ENCODE results near the gene GBP7.
"Not testable (repeated sequence)": the region's sequence is repeated elsewhere in the genome, so short reads cannot be mapped to it uniquely, and the experiment has no call there.

GBP7 gene

DNA sequence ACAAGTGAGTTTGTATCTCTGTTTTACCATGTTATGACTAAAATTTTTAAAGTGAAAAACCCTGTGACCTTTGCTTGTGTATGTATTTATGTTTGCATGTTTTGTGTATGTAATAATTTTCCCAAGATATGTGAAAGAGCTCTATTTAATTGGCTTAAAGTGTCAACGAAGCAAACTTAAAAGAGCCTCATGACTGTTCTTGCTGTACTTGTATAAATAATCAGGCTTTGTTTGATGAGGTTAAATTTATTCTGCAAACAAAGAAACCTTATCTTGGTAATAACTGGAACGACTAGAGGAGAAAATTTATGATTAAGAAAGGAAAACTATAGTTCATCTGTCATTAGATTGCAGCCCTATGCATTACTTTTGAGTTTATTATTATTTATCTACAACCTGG is 6.6 kb downstream of the GBP7 start:
- no peak for DNase-seq

DNA sequence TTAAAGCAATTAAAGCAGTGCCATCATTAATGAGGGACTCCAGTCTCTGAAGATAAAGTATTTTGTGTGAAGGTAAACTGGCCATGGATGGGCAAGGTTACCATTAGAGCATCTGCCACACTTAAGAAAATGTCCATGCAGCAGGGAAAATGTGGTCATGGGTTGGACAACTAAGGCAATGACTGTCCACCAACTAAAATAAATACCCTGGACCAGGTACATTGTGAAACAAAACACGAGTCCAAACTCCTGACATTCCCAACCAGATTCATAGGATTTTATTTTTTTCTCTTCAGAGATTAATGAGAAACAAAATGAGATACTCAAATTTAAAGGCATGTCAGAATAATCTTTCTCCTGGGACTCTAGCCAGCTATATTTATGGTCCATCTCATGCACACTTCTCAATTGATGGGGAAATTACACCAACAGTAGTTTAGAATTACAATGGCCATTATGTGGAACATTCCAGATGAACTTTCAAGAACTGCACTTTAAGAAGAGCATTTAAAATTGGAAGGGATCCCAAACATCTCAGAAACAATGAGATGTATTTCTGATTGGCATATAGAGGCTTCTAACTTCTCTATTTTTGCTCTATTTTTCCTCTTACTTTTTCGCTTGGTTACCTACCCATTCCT is 8.1 kb downstream of the GBP7 start:
- DNase-seq, result no peak

- DNase-seq, result no peak
Measured at GRCh38 chr1:89166705-89167104, 9.1 kb downstream of the GBP7 start.

GRCh38 chr1:89165811-89166210 is 10.0 kb downstream of the GBP7 start:
- no peak for DNase-seq

- DNase-seq, result no peak
Measured at GRCh38 chr1:89151047-89151446, 24.8 kb downstream of the GBP7 start.

GRCh38 chr1:89149976-89150375 is 25.8 kb downstream of the GBP7 start:
- DNase-seq, result no peak

DNA sequence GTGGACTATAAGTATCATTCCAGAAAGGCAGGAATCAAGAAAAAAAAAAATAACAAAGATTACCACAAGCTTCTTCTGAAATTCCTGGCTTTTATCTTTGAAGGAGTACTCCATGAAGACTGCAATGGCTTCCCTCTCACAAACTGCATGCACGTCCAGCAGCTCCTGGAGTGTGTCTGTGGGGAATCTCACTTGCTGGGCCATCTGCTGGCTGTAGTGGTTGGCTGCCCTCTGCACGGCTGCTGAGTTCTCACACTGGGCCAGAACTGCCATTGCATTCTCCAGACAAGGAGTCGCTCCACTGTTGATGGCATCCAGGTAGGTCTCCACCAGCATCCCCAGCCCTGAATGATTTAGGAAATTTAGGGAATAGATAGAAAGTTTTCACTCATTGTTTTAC is 26.6 kb downstream of the GBP7 start:
- DNase-seq, result no peak

- DNase-seq, result no peak
Measured at GRCh38 chr1:89147678-89148658, 27.8 kb downstream of the GBP7 start.

GRCh38 chr1:89146721-89147120 is 29.1 kb downstream of the GBP7 start:
- DNase-seq, result no peak

- no peak for DNase-seq
Measured at GRCh38 chr1:89143484-89143883, 32.3 kb downstream of the GBP7 start.

DNA sequence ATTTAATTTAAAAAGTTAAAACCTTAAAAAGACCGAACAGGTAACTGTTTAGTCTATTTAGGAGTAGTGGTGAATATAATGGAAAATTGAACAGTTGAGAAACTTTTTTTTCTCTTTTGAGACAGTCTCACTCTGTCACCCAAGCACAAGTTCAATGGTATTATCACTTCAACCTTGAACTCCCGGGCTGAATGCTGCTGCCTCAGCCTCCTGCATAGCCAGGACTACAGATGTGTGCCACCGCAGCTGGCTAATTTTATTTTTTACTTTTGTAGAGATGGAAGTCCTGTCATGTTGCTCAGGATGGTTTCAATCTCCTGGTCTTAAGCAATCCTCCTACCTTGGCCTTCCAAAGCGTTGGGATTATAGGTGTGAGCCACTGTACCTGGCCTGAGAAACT is 33.6 kb downstream of the GBP7 start:
- no peak for DNase-seq

- DNase-seq, result no peak
Measured at GRCh38 chr1:89133747-89134146, 42.1 kb downstream of the GBP7 start.

GRCh38 chr1:89130716-89131115 is 45.1 kb downstream of the GBP7 start:
- no peak for DNase-seq

- no peak for DNase-seq
Measured at GRCh38 chr1:89129911-89130310, 45.9 kb downstream of the GBP7 start.

DNA sequence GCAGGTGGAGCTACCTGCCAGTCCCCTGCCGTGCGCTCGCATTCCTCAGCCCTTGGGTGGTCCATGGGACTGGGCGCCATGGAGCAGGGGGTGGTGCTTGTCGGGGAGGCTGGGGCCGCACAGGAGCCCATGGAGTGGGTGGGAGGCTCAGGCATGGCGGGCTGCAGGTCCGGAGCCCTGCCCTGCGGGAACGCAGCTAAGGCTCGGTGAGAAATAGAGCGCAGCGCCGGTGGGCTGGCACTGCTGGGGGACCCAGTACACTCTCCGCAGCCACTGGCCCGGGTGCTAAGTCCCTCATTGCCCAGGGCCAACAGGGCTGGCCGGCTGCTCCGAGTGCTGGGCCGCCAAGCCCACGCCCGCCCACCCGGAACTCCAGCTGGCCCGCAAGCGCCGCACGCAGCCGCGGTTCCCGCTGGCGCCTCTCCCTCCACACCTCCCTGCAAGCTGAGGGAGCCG is 47.8 kb downstream of the GBP7 start:
- not testable (repeated sequence) for DNase-seq

DNA sequence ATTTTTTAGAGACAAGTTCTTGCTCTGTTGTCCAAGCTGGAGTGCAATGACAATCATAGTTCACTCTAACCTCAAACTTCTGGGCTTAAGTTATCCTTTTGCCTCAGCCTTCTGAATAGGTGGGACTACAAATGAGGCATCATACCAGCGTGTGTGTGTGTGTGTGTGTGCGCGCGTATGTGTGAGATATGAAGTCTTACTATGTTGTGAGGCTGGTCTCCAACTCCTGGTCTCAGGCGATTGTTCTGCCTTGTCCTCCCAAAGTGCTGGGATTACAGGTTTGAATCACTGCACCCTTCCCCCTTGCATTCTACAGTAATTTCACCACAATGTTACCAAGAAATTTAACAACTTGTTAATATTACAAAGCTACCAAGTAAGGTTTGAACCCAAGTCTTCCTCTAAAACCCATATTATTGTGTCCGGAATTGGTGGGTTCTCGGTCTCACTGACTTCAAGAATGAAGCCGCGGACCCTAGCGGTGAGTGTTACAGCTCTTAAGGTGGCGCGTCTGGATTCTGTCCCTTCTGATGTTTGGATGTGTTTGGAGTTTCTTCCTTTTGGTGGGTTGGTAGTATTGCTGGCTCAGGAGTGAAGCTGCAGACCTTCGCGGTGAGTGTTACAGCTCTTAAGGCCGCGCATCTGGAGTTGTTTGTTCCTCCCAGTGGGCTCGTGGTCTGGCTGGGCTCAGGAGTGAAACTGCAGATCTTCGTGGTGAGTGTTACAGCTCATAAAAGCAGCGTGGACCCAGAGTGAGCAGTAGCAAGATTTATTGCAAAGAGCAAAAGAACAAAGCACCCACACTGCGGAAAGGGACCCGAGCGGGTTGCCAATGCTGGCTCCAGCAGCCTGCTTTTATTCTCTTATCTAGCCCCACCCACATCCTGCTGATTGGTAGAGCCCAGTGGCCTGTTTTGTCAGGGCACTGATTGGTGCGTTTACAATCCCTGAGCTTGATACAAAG is 48.9 kb downstream of the GBP7 start:
- DNase-seq, result peak; percentile 86

- no peak for DNase-seq
Measured at GRCh38 chr1:89125913-89126580, 49.8 kb downstream of the GBP7 start, which contains the start of gene GBP2. GBP2 (minus strand) TSS chr1:89126114; CDS start chr1:89121966, 4,148 bp downstream.

- no peak for DNase-seq
Measured at GRCh38 chr1:89125240-89125912, 50.4 kb downstream of the GBP7 start.

DNA sequence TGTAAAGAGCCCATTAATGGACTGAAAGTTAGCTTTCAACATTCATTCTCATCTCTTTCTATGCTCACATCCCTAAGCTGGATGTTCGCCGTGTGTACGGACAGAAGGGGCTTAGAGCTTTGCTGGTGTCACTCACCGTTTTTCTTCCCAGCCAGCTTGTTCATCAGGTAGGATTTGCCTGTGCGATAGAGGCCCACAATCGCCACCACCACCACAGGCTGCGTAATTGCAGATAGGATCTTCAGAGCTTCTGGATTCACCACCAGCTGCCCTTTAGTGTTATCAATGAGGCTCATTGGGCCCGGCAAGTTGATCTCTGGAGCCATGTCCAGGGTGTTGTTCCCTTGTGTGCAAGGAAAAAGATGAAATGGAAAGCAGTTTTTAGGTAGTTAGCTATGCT is 54.2 kb downstream of the GBP7 start:
- no peak for DNase-seq

DNA sequence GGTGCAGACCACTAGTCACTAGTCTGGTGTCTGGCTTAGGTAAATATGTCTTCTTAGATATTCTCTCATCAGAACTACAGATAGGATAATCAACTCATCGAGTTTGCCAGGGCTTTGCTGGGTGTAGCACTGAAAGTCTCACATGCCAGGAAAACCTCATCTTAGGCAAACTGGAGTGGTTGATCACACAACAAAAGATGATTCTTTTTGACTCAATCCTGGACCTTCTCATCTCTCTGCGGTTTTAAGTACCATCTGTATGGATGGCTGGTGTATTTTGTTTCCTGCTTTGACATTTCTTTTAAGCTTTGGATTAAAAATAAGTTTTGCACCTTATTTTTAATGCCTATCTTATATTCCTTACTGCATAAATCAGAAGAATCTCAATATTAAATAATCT is 61.1 kb downstream of the GBP7 start:
- DNase-seq, result no peak

DNA sequence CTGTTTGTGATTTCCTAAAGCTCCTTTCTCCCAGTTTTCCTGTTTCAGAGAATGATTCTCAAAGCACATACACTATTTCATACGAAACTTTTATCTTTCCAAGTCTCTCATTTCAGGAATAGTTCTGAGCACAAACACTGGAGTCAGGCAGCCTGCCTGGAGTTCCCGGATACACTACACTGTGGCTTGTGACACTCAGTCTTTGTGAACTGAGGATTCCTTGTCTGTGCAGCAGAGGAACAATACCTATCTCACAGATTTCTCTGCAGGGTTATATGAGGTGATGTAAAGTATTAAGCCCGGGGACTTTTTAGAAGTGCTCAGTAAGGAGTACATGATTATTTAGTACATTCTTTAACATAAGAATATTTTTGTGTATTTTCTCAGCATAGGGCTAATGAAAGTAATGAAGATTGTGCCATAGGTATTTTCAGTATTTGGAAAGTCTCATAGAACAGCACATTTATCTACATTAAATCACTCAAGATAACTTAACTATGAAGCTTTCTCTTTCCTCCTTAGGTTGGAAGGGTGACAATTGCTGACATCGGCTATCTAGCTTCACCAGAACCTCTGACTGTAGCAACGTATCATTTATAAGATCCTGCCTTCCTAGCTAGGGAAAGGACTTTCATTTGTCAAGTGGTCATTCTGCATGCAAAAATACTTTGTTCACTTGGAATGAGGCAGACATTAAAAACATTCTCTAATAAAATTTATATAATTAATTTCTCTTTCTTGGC is 62.8 kb downstream of the GBP7 start:
- DNase-seq, result no peak

Measured in activated T-cell treated with anti-CD3 and anti-CD28 coated beads for 4 hours (primary cell).